Measurements from ENCODE around the gene GIMAP5.

DNA sequence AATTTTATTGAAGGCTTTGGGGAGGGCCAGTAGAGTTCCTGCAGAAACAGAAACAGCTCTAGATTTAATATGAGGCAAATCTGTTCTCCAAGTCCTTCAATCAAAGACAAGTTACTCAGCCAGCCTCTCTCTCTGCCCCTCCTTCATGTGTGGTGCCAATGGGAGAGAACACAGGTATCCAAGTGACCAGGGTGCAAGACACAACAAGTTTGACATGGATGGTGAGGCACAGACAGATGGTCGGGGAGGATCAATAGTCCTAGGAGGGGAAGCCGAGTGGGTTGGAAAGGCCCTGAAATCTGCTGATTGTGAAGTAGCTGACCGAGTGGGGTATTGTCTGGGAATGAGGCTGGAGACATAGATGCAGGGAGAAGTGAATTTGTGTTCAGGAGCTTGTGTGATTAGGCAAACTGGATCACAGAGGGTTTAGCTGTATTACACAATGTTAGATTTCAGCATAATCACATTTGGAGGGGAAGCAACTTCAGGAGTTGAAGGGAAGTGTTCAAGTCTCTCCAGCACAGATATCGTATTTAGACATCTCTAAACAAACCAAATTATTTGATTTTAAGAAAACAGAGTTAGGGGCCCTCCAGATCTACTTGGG, 19.3 kb upstream of the GIMAP5 start:
- TF ChIP-seq, protein P1, sequence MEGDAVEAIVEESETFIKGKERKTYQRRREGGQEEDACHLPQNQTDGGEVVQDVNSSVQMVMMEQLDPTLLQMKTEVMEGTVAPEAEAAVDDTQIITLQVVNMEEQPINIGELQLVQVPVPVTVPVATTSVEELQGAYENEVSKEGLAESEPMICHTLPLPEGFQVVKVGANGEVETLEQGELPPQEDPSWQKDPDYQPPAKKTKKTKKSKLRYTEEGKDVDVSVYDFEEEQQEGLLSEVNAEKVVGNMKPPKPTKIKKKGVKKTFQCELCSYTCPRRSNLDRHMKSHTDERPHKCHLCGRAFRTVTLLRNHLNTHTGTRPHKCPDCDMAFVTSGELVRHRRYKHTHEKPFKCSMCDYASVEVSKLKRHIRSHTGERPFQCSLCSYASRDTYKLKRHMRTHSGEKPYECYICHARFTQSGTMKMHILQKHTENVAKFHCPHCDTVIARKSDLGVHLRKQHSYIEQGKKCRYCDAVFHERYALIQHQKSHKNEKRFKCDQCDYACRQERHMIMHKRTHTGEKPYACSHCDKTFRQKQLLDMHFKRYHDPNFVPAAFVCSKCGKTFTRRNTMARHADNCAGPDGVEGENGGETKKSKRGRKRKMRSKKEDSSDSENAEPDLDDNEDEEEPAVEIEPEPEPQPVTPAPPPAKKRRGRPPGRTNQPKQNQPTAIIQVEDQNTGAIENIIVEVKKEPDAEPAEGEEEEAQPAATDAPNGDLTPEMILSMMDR (IDR thresholded peaks at IDR 0.05), result no peak
- TF ChIP-seq POLR2A (IDR thresholded peaks at IDR 0.05), result no peak
